TTC549 (cell line): Measurements from ENCODE around the gene ADK.

Experiments
- FAIRE-seq: peaks from 2 replicates; lab custom pipeline; 2012; peaks lifted over from hg19 to GRCh38; lab: Jason Lieb, UNC

Gene ADK

DNA sequence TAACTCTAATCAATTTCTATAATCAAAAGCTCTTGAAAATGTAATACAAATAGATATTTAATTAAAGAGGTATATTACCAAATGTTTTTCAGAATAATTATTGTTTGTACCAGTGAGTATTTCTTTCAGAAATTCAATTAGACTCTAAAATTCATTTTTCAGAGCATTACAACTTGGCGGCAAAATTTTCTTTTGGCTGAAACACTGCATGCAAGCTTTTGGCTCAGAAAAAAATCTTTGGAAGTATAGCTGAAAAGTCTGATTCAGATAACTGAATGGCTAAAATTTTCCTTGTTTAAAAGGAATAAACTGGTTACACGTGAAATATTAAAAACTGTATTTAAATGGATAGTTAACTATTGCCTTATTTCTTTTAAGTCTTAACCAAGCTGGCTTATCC, 472.8 kb downstream of the ADK start:
- FAIRE-seq: no peak

DNA sequence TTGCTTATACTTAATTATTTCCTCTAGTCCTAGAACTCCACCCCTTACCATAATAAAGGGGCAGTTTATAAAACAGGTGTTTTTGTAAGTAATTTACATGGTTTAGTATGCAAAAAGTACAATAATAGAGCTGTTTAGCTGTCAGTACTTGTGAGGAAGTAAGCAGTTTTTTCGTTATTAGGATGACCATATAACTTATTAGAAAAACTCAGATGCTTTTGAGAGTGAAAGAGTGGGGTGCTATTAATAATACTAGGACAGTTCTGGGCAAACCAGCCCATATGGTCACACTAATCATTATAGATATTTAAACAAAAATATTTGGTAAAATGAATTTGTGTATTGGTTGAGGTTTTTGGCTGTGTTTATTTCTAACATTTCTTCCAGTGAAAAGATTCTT, 473.5 kb downstream of the ADK start:
- no peak for FAIRE-seq

DNA sequence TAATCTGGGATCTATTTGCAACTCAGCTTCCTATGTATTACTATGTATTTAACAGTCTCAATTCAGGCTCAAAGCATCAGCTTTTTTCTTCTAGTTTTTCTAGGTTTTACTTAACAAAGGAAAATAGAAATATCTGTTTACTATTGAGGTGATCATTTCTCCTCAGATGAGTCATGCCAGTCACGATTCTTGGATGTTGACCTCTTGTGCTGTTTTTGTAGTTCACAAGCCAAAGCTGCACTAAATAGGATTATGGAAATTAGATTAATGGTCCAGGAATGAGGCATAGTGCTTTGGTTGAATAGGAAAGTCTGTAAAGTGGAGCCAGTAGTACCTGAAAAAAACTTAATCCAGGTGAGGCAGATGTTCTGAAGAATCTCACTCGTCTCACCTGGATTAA, 477.1 kb downstream of the ADK start:
- no peak for FAIRE-seq

DNA sequence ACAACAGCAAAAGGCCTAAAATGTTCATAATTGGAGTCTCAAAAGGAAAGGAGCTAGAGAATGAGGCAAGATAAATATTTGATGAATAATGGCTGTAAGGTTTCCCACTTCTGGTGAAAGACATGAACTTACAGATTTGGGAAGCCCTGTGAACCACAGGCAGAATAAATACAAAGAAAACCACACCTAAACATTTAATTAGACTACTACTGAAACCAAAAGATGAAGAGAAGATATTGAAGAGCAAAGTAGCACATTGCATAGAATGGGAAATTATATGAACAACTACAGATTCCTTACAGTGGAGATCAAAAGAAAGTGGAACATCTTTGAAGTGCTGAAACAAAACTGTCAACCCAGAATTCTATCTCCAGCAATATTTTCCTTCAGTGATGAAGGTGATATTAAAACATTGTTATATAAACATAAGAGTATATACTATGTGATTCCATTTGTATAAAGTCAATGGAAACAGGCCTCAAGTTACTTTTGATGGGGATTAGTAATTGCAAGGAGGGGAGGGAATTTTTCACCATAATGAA, 484.0 kb downstream of the ADK start:
- FAIRE-seq: no peak

DNA sequence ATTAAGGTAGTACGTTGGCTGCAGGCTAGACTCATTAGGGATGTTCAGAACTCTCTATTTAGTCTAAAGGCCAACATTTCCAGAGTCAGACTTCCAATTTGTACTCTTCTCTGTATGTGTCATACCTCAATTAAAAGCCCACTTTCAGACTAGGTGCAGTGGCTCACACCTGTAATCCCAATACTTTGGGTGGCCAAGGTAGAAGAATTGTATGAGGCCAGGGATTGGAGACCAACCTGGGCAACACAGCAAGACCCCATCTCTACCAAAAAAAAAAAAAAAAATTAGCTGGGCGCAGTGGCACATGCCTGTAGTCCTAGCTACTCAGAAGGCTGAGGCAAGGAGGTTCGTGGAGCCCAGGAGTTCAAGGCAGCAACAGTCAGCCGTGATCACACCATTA, 484.6 kb downstream of the ADK start:
- FAIRE-seq: no peak

DNA sequence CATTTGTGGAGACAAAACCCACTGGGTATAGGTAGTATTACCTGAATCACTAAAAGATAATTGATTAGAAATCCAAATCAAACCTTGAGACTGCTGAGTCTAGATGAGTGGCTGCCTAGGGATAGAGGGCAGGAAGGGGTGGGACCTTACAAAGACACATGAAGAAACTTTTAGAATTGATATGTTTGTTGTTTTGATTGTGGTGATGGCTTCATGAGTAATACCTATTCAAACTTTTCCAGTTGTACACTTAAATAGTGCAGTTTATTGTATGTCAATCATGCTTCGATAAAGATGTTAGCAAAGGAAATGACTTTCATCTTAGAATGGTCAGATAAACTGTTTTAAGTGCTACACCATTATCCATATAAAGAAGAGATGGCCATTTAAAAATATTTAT, 486.7 kb downstream of the ADK start:
- FAIRE-seq: no peak

DNA sequence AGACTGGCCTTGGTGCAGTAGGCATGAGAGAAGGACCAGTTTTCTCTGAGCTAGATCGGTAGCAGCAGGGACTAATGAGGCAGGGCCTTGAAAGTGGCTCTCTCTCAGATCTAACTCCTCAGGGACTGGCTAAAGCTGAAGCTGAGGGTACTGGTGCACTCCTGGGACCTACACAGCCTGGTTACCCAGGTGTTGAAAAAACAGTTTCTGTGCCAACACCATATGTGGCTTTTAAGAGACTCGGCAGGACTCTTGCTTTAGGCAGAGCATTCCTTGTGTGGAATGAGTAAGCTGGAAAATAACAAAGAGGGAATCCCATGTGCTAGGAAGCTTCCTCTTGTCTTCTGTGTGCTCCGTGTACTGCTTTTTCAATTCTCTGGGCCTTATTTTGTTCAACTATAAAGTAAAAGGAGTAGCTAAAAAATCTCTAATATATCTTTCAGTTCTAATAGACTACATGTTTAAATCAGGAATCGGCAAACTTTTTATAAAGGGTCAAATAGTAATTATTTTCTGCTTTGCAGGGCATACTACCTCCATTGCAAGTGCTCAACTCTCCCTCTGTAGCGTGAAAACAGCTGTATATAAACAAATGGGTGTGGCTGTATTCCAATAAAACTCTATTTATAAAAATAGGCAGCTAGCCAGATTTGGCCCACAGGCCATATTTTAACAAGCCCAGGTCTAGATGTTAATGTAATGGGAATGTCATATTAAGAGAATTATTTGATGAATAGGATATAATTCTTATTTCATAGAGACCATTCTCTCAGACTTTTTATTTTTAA, 489.3 kb downstream of the ADK start:
- no peak for FAIRE-seq

DNA sequence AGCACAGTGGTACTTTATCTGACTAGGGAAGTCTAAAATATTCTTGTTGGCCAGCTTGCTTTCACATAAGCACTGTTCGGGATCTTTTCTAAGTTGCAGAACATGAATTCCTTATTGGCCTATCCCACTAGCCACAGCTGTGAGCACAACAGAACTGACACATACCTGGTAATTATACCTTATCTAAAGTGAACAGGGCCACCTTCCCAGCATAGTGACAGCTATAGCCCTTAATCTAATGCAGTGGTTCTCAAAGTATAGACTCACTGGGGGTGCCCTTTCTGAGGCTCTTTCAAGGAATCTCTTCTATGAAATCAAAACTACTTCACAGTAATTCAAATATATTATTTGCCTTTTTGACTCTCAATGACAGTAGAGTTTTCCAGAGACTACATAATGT, 490.6 kb downstream of the ADK start:
- no peak for FAIRE-seq

DNA sequence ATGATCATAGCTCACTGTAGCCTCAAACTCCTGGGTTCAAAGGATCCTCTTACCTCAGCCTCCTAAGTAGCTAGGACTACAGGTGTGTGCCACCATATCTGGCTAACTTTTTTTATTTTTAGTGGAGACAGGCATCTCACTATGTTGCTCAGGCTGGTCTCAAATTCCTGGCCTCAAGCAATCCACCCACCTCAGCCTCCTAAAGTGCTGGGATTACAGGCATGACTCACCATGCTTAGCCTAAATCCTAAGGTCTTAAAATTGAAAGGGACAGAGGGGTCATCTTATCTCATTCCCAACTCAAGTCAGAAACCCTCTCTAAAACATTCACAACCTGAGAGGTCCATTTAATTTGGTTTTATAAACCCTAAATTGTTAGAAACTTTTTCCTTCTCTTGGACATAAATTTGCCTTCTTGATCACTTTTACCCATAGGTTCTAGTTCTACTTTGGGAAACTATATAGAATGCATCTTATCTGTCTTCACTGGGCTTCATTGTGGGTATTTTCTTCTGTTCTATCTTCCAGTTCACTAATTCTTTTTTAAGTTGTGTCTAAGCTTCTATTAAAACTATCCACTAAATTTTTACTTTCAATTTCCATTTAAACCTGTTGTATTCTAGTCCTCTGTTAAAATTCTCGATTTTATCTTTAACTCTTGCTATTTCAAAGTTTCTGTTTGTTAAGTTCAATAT, 492.0 kb downstream of the ADK start:
- FAIRE-seq: no peak

DNA sequence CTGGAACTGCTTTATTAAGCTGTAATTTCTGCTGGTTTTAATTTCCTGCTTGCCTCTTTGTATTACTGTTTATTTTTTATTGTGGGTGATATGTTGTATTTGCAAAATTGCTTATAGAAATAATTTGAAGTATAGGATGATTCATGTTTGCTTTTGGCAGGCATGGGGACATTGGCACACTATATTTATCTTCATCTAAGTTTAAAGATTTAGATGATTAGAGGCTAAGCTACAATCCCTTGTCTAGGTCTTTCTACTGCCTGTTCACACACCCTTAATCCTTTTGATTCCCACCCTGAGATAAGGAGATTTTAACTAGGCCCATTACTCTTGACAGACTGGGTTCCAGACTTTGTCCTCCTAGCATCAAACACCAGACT, 492.6 kb downstream of the ADK start:
- FAIRE-seq: no peak

DNA sequence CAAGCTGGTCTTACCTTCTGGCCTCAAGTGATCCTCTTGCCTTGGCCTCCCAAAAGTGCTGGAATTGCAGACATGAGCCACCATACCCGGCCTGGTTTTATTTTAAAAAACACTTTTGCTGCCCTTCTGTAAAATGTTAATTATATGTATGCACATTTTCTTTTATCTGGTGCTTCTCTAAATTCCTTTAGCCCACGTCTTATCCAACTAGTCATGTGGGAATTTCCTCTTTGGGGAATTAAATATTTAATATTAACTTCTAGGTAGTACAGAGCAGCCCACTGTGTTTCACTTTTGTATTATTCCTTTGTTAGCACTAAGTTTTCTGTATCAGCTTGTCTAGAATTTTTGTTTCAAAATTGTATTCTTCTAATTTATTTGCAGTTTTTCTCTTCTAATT, 493.7 kb downstream of the ADK start:
- FAIRE-seq: no peak

DNA sequence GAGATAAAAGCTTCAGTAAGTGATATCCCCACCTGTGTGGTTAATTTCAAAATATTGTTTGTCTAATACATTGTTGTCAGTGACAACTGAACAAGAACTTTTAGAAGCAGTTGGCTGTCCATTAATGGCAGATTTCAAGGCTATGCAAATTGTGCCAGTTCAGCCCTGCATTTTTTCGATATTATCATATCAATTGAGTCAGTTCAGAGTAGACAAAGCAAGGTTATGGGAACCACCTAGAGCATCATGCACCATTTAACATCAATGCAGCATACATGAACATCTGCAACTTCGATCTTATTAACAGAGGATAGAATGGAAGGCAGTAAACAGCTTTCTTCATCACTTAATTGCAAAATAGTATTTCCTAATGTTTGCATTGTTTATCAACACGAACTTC, 494.7 kb downstream of the ADK start:
- FAIRE-seq: no peak

DNA sequence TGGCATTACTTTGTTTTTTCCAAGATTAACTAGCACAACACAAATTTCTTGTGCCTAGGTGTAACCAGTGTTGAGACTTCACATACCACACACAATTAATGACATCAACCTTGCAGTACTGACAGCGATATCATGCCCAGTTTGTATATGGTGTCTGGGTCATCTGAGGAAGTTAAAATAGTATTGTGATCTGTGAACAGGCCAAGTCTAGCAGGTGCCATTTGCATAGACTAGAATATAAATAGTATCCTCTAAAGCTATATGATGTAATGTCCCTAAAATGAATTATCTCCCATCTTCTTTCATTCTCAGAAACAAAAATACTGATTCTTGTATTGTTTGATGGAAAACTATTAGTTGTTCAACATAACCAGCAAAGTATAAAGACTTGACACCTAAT, 499.6 kb downstream of the ADK start:
- no peak for FAIRE-seq

DNA sequence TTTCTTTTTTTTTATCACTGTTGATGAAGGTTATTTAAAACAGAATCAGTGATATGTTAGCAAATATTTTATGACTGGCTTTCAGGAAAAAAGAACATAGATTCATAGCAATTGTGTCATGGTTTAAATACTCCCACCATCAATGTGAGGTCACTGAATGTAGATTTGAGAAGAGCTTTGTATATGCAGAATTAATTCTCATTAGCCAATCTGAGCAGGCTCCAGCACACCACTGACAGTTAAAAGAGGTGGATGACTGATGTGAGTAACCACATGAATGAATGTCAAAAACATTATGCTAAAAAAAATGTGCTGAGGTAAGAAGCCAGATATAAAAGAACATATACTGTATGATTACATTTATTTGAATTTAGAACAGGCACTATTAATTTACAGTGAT, 500.5 kb downstream of the ADK start:
- FAIRE-seq: no peak

DNA sequence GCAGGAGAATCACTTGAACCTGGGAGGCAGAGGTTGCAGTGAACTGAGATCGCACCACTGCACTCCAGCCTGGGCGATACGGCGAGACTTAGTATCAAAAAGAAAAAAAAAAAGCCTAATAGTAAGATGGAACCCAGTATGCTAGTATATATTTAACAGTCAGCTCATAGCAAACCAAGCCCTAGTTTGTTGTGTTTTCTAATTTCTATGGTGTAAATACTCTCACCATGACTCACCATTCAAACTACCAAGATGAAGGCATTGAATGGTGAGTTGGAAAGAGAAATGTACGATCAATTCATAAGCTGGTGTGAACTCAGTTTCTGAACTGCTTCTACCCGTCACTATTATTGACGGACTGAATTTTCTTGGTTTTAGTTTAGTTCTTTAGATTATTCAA, 501.6 kb downstream of the ADK start:
- no peak for FAIRE-seq

DNA sequence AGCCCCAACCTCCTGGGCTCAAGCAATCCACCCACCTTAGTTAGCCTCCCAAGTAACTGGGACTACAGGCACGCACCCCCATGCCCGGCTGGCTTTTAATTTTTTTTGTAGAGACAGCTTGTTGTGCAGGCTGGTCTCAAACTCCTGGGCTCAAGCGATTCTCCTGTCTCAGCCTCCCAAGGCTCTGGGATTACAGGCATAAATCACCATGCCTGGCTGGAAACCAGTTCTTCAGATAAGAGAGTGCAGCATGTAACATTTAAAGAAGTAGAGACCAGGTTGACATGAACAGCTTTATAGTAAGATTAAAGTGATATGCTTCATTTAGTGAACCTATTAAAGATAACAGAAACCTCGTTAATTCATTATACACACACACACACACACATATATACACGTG, 507.5 kb downstream of the ADK start:
- no peak for FAIRE-seq

DNA sequence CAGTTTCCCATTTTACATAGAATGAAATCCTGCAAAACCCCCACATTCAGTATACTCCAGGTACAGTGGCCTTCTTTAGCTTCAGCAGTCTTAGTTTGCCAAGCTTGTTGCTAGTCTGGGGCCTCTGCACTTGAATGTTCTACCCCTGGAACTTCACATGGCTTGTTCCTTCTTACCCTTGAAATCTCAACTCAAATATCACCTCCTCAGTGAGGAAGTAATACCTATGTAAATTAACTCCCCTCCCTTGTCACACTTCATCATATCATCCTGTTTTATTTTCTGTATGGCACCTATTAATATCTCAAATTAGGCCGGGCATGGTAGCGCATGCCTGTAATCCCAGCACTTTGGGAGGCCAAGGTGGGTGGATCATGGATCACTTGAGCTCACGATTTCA, 511.6 kb downstream of the ADK start:
- no peak for FAIRE-seq

DNA sequence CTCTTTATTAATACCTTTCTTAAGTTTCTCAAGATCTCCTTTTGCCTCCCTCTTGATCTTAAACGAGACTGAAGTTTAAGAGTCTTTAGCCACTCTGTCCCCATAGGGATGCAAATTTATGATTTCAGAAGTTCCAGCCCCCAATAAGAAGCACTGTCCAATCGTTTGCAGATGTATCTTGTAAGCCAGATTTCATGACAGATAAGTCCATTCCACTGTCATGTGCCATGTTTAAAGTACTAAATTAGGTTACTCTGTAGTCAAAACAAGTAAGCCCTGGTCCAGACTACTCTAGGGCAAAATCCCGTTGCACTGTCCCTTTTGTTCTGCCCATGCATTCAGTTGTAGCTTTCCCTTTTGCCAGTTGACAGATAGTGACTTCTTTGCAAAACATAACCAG, 518.2 kb downstream of the ADK start:
- no peak for FAIRE-seq

DNA sequence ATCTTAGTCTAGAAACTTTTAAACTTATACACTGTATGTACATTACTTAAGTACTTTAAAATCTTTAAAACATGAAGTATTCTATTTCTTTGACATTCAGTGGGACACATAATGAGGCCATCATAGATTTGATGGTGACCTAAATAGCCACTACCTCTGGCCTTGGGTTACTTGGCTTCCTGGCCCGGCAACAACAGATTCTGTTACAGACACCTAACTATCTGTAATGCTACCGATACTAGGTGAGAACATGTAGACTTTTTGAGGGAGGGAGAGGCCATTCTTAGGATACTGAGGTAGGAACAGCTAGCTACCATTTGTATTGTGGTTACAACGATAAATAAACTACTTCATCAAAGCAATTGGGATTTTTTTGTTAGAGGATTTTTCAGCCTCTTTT, 520.7 kb downstream of the ADK start:
- FAIRE-seq: no peak

DNA sequence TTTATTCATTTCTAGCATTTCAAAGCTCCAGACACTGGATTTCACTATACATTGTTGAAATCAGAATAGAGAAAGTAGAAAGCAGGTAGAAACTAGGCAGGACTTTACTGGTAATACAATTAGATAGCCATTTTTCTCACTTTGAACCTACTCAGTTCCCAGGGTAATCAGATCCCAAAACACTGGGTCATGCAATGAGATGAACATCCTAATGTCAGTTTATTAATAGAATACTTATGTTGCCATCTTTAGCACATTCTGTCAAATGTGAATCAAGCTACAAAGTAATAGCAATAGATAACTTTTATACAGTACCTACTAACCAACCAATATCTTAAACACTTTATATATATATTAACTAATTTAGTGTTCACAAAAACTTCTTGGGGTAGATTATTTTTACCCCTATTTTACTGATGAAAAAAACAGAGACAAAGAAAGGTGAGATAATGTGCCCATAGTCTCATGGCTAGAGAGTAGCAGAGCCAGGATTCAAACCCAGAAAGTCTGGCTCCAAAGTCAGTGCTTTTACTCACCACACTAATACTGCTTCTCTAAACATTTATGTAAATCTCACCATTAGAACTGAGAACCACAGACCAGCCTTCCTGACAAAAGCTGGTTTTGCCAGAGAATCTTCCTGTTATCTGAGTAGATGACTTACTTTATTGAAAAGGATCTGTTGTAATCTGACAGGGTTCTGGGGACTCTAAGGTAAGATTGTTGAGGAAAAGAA, 521.6 kb downstream of the ADK start:
- FAIRE-seq: no peak

DNA sequence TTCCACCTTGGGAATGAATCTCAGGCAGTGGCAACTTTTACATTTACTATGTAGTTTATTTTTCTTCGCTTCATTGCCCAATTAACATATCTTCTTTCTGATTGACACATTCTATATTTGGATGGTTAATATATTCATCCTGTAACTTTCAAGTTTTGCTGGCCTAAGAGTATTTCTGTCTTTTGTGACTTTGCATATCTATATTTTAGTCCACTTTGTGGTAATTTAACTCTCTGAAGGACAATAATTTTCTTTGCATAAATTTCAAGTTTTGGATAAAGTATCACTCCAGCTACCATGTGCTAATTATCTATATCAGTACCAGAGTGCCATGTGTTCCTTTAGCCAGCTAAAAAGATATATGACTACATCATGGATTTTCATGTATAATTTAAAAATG, 523.9 kb downstream of the ADK start:
- no peak for FAIRE-seq

DNA sequence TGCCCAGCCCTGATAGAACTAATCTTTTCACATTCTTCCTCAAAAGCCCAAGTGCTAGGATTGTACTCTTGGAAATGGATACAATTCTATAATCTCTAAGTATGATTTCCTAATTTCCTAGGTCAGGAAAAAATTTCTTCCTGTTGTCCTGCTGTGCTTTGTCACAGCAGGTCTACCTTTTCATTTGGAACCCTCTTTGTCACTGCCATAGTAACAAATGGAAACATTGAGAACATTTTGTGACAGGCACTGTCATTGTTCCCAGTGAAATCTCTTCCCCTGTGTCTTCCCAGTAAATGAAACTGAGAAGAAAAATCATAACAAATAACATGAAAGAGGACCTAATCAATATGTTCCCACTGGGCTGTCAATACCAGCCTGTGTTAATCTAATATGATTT, 524.5 kb downstream of the ADK start:
- no peak for FAIRE-seq

DNA sequence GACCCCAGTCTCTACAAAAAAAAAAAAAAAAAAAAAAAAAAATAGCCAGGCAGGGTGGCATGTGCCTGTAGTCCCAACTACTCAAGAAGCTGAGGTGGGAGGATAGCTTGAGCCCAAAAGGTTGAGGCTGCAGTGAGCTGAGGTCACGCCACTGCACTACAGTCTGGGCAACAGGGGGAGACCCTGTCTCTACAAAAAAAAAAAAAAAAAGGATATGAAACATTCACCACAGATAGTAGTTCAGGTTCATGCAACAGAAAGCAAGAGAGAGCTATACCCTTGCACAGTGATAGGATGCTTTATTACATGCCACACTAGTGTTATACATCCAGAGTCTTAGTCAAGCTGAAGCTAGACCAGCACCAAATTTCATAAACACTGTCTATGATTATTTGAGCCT, 526.9 kb downstream of the ADK start:
- no peak for FAIRE-seq
